Embryonic facial prominence (tissue), 1 donor: ENCODE data around the gene GUCY1A1.

Experiments used
- DNase-seq: peaks from one replicate; pipeline ENCODE4 v3.0.0-alpha.2; 2016; ENCODE audit errors: extremely low spot score

GUCY1A1 gene

GRCh38 chr4:155738548-155738947 is 71.9 kb downstream of the GUCY1A1 start:
- DNase-seq = no peak

- no peak for DNase-seq
Observed at GRCh38 chr4:155741546-155741945, 74.9 kb downstream of the GUCY1A1 start.

- no peak for DNase-seq
Observed at GRCh38 chr4:155742310-155743015, 75.8 kb downstream of the GUCY1A1 start.

- DNase-seq = no peak
Observed at GRCh38 chr4:155745984-155746383, 79.3 kb downstream of the GUCY1A1 start.

- DNase-seq = no peak
Observed at GRCh38 chr4:155748039-155748438, 81.4 kb downstream of the GUCY1A1 start.

GRCh38 chr4:155749041-155749440 is 82.4 kb downstream of the GUCY1A1 start:
- DNase-seq = no peak

GRCh38 chr4:155751569-155751968 is 84.9 kb downstream of the GUCY1A1 start:
- DNase-seq = no peak

- DNase-seq = no peak
Observed at GRCh38 chr4:155757745-155758265, 91.2 kb downstream of the GUCY1A1 start.

- peak; percentile 87 for DNase-seq
Observed at GRCh38 chr4:155758481-155759371, 92.1 kb downstream of the GUCY1A1 start, which contains the start of gene GUCY1B1. TSS of gene GUCY1B1 (plus strand) at chr4:155759021. CDS start at chr4:155759141, 120 bp downstream.

GRCh38 chr4:155759372-155760252 is 93.0 kb downstream of the GUCY1A1 start:
- no peak for DNase-seq

GRCh38 chr4:155761047-155761446 is 94.4 kb downstream of the GUCY1A1 start:
- no peak for DNase-seq

GRCh38 chr4:155761916-155762315 is 95.3 kb downstream of the GUCY1A1 start:
- no peak for DNase-seq

GRCh38 chr4:155762334-155762733 is 95.7 kb downstream of the GUCY1A1 start:
- DNase-seq = no peak

GRCh38 chr4:155763551-155763950 is 96.9 kb downstream of the GUCY1A1 start:
- DNase-seq = no peak

GRCh38 chr4:155765149-155765548 is 98.5 kb downstream of the GUCY1A1 start:
- DNase-seq = no peak

- DNase-seq = no peak
Observed at GRCh38 chr4:155766622-155767021, 100.0 kb downstream of the GUCY1A1 start.

- no peak for DNase-seq
Observed at GRCh38 chr4:155768370-155768769, 101.7 kb downstream of the GUCY1A1 start.

- DNase-seq = no peak
Observed at GRCh38 chr4:155769090-155769489, 102.4 kb downstream of the GUCY1A1 start.

GRCh38 chr4:155772459-155773195 is 106.0 kb downstream of the GUCY1A1 start:
- DNase-seq = no peak

GRCh38 chr4:155773196-155773800 is 106.7 kb downstream of the GUCY1A1 start:
- no peak for DNase-seq
